Measurements from ENCODE around the gene MDK. TPM values are rescaled to one million over a fixed set of nuclear protein-coding genes. Genes with fewer than 3 reads are reported as not detected.

MDK gene
- total and polyA plus RNA-seq, 2 of the 13 experiments (the other 11 are each of a cell fraction or from before 2014, with no cell fraction given), result 312 to 407 TPM

GRCh38 chr11:46421257-46421880, 39.9 kb downstream of the MDK start:
- intact Hi-C loops (cut with micrococcal nuclease; ENCODE audit: unreplicated experiment) (no loop called here), in situ Hi-C loops (cut with HindIII; ENCODE audit: extremely low pct_ligation_motif_present, low pct_unique_long_range_greater_than_20kb) (no loop called here)
- Histone ChIP-seq H3K9me3 (ENCODE audit: low read length) (no peaks in the 10 kb centered on the region), H2AFZ (ENCODE audit: low read length) (no peak overlapping the region), H3K4me2 (ENCODE audit: low read depth, low read length) (no peak overlapping the region), H3K27ac (ENCODE audit: extremely low read length, insufficient read depth, low read length) (no peak overlapping the region), H3K9ac (ENCODE audit: insufficient read depth, low read depth, low read length) (no peak overlapping the region), H4K20me1 (ENCODE audit: insufficient read depth, low read length) (0 out of 2 replicates have a peak, but pooled peaks cover 2% of the 10 kb centered on the region), H3K4me3 (replicated peaks in 1 of 3; ENCODE audit: insufficient read depth in 1 of 3, low read depth in 2 of 3, low read length in 3 of 3) (no peak overlapping the region), H3K79me2 (ENCODE audit: insufficient read depth, low read length) (no peaks in the 10 kb centered on the region), H3K27me3 (ENCODE audit: control insufficient read depth in 1 of 2, insufficient read depth in 2 of 2, low read length in 2 of 2) (no peaks in the 10 kb centered on the region), H3K4me1 (ENCODE audit: insufficient read depth, low read length) (peaks cover 13% of the 10 kb centered on the region; the same call in 1 of the 2 replicates), H3K36me3 (replicated peaks in 1 of 2; ENCODE audit: control insufficient read depth in 1 of 2, insufficient read depth in 2 of 2, low read length in 2 of 2) (peaks cover 34 to 54% of the 10 kb centered on the region in 2 experiments; a peak in 4 of 5 replicates)
- FAIRE-seq, result peak; percentile 8
- BruUV-seq (replicated peaks), result no TSS peak
- ATAC-seq, result peak; percentile 81
- DNase-seq (ENCODE audit: low spot score), result peak; percentile 25
- ChIA-PET CTCF (ENCODE audit: low intra/inter-chr PET ratio, low total read pairs) (no interaction called here), POLR2A (no interaction called here)
- 87% methylated on average over 7 of the region's 8 CpGs for WGBS (ENCODE audit: low lambda C conversion rate)
- TF ChIP-seq ERF (CRISPR knock-in tag; IDR thresholded peaks at IDR 0.05) (no peak), THRA (CRISPR knock-in tag; IDR thresholded peaks at IDR 0.05; ENCODE audit: borderline replicate concordance) (no peak), ZNF205 (CRISPR knock-in tag; IDR thresholded peaks at IDR 0.05) (no peak), SRF (IDR thresholded peaks at IDR 0.05; ENCODE audit: low read depth, low read length) (0 out of 2 replicates have a peak, but pooled peaks have one; percentile 37), CEBPZ (IDR thresholded peaks at IDR 0.05; ENCODE audit: low read length) (no peak), MED1 (CRISPR knock-in tag; IDR thresholded peaks at IDR 0.05) (no peak), NR2C2 (CRISPR knock-in tag; IDR thresholded peaks at IDR 0.05; ENCODE audit: borderline replicate concordance) (no peak), SOX13 (IDR thresholded peaks at IDR 0.05) (no peak), SOX13 (CRISPR knock-in tag; conservative IDR thresholded peaks at IDR 0.05 in 1 of 2, IDR thresholded peaks at IDR 0.05 in 1 of 2) (no peak), ZBTB44 (CRISPR knock-in tag; IDR thresholded peaks at IDR 0.05) (no peak), SPEN (CRISPR knock-in tag; IDR thresholded peaks at IDR 0.05; ENCODE audit: low read depth) (no peak), ZMYM4 (CRISPR knock-in tag; IDR thresholded peaks at IDR 0.05) (0 out of 2 replicates have a peak, but pooled peaks have one; percentile 31), TBX3 (IDR thresholded peaks at IDR 0.05; ENCODE audit: borderline replicate concordance) (no peak), ZNF747 (CRISPR knock-in tag; IDR thresholded peaks at IDR 0.05; ENCODE audit: borderline replicate concordance) (no peak), DDIT3 (CRISPR knock-in tag; IDR thresholded peaks at IDR 0.05) (no peak), WIZ (CRISPR knock-in tag; IDR thresholded peaks at IDR 0.05) (no peak), ZNF816 (CRISPR knock-in tag; IDR thresholded peaks at IDR 0.05; ENCODE audit: borderline replicate concordance) (no peak)

Data from HepG2 (cell line).